HCT116 (cell line): ENCODE results near the gene AK5.

ENCODE experiments used
- CEBPB ChIP-seq: IDR thresholded peaks from 2 replicates; pipeline ENCODE4 v1.6.1; 2012; ENCODE audit warnings: low read depth
- CTCF ChIP-seq, 3 experiments: fragments of 200-600 bp in 1 of 3; sonication (generic) in 1 of 3; IDR thresholded peaks in 2 of 3; conservative IDR thresholded peaks in 1 of 3; 2 replicates each; pipeline ENCODE4 v1.5.1; 2012 to 2017; ENCODE audit warnings: low read depth in 2 of 3, low read length in 2 of 3, antibody characterized with exemption in 1 of 3, borderline replicate concordance in 1 of 3, control low read depth in 1 of 3, mild to moderate bottlenecking in 1 of 3, mixed read lengths in 1 of 3, mixed run types in 1 of 3, moderate library complexity in 1 of 3; ENCODE audit not compliant: insufficient read depth in 1 of 3
- POLR2A ChIP-seq: IDR thresholded peaks from 2 replicates; pipeline ENCODE4 v1.7.0; 2011; ENCODE audit warnings: borderline replicate concordance; ENCODE audit not compliant: insufficient read depth, insufficient read length; ENCODE audit errors: extremely low read depth
- POLR2AphosphoS5 ChIP-seq: IDR thresholded peaks from 2 replicates; pipeline ENCODE4 v1.6.1; 2011; ENCODE audit warnings: mild to moderate bottlenecking, low read depth, low read length, moderate library complexity
- REST ChIP-seq: IDR thresholded peaks from 2 replicates; pipeline ENCODE4 v1.6.1; 2012; ENCODE audit warnings: low read depth

- TF ChIP-seq POLR2A (no peak), REST (no peak), CEBPB (no peak), POLR2AphosphoS5 (no peak), CTCF (IDR thresholded peaks at IDR 0.05 in 2 of 3, conservative IDR thresholded peaks at IDR 0.05 in 1 of 3; ENCODE audit: borderline replicate concordance in 1 of 3, insufficient read depth in 1 of 3, low read depth in 2 of 3, low read length in 2 of 3) (no peak)
These were observed 153.1 kb downstream of the AK5 start for GRCh38 chr1:77434967-77435366.
